Esophagus muscularis mucosa (tissue), 3 donors: ENCODE data around the gene TMTC2.

ENCODE experiments used
- CTCF ChIP-seq, 3 experiments: fragments of 200-600 bp in 2 of 3; fragments of 450-650 bp in 1 of 3; sonication (generic) in 2 of 3; IDR thresholded peaks; one replicate each; pipeline ENCODE4 v1.5.1; 2017 to 2019; ENCODE audit warnings: antibody characterized with exemption in 3 of 3, mild to moderate bottlenecking in 2 of 3, moderate library complexity in 1 of 3
- POLR2A ChIP-seq: fragments of 450-650 bp; IDR thresholded peaks from one replicate; pipeline ENCODE4 v1.6.1; 2017; ENCODE audit warnings: antibody characterized with exemption, moderate library complexity, mild to moderate bottlenecking, low read depth
- POLR2AphosphoS5 ChIP-seq, 2 donors: sonication (generic); formaldehyde crosslinking; IDR thresholded peaks; one replicate each; pipeline ENCODE4 v1.6.1; 2017; ENCODE audit warnings: antibody characterized with exemption in 2 of 2

DNA sequence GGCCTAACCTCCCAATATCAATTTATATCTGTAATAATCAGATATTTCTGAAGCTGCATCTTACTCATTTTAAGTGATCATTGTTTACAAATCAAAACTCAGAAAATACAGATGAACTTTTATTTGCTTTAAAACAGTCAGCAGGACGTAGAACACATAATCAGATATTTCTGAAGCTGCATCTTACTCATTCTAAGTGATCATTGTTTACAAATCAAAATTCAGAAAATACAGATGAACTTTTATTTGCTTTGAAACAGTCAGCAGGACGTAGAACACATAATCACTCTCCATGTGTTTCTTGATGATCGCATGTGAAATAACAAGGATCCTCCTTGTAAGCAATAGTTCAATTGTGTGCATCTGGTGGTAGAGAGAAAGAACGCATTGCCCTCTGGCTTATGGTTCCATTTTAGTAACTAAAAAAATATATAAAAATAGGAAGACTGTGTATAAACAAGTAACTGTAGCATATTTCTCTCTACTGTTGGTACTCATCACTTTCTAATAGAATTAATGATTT lies 15.0 kb upstream of the TMTC2 start:
- TF ChIP-seq CTCF (IDR thresholded peaks at IDR 0.05) (no peak), POLR2A (no peak), POLR2AphosphoS5 (IDR thresholded peaks at IDR 0.05) (no peak)
